H1 (cell line): ENCODE results near the gene RNASE11. TPM values are rescaled to one million over a fixed set of nuclear protein-coding genes. Genes with fewer than 3 reads are reported as not detected.
A peak's percentile ranks its signal among the peaks of the same experiment; 100 is the strongest.

ENCODE experiments used
- HDAC2 ChIP-seq, 2 experiments: fragments of 300-600 bp in 1 of 2; sonication (generic) in 1 of 2; IDR thresholded peaks; 2 replicates each; pipeline ENCODE4 v1.6.1; 2011 to 2012; ENCODE audit warnings: low read depth in 2 of 2, low read length in 2 of 2, mild to moderate bottlenecking in 2 of 2, moderate library complexity in 2 of 2, borderline replicate concordance in 1 of 2, inconsistent platforms in 1 of 2
- SIN3A ChIP-seq, 2 experiments: IDR thresholded peaks in 1 of 2; conservative IDR thresholded peaks in 1 of 2; 2 replicates each; pipeline ENCODE4 v1.6.1; 2011 to 2012; ENCODE audit warnings: low read length in 2 of 2, improper control_type of control experiment in 1 of 2, low read depth in 1 of 2, mild to moderate bottlenecking in 1 of 2
- TBP ChIP-seq: IDR thresholded peaks from 2 replicates; pipeline ENCODE4 v1.6.1; 2011; ENCODE audit warnings: low read depth, low read length, improper control_type of control experiment
- ZNF274 ChIP-seq: IDR thresholded peaks from 2 replicates; pipeline ENCODE4 v1.7.0; 2012; ENCODE audit warnings: low read length, borderline replicate concordance; ENCODE audit errors: extremely low read depth
- polyA plus RNA-seq, 7 experiments: library from polyadenylated mRNA; depleted of rRNA in 3 of 7; stranded (reverse) in 5 of 7; unstranded in 2 of 7; fragments of >200 nt in 5 of 7; fragments of 200-250 nt in 2 of 7; gene quantifications; 1 replicate in 5 of 7; 2 replicates in 1 of 7; 4 replicates in 1 of 7; pipeline versions ENCODE4 v1.2.1 to v1.2.3, GENCODE V29; 2011 to 2013; ENCODE audit warnings: missing spikeins in 2 of 7, mixed read lengths in 2 of 7
- total RNA-seq: library from RNA; stranded (reverse); fragmentation: NEBNext Ultra II Directional; extraction: Animal tissue kit (Norgen Biotek cat#: 25700); gene quantifications from 2 replicates; pipeline ENCODE4 v1.2.1, GENCODE V29; 2021
- TF ChIP-seq, protein P1 (sequence below): fragments of 300-600 bp; sonication (generic); IDR thresholded peaks from 2 replicates; pipeline ENCODE4 v1.7.1; 2012; ENCODE audit warnings: low read length, moderate library complexity, mild to moderate bottlenecking, inconsistent platforms; ENCODE audit not compliant: insufficient replicate concordance

Gene RNASE11
- total and polyA plus RNA-seq, 2 of the 8 experiments (the other 6 are each of a cell fraction or from before 2014, with no cell fraction given), result not detected

- TF ChIP-seq, protein P1, sequence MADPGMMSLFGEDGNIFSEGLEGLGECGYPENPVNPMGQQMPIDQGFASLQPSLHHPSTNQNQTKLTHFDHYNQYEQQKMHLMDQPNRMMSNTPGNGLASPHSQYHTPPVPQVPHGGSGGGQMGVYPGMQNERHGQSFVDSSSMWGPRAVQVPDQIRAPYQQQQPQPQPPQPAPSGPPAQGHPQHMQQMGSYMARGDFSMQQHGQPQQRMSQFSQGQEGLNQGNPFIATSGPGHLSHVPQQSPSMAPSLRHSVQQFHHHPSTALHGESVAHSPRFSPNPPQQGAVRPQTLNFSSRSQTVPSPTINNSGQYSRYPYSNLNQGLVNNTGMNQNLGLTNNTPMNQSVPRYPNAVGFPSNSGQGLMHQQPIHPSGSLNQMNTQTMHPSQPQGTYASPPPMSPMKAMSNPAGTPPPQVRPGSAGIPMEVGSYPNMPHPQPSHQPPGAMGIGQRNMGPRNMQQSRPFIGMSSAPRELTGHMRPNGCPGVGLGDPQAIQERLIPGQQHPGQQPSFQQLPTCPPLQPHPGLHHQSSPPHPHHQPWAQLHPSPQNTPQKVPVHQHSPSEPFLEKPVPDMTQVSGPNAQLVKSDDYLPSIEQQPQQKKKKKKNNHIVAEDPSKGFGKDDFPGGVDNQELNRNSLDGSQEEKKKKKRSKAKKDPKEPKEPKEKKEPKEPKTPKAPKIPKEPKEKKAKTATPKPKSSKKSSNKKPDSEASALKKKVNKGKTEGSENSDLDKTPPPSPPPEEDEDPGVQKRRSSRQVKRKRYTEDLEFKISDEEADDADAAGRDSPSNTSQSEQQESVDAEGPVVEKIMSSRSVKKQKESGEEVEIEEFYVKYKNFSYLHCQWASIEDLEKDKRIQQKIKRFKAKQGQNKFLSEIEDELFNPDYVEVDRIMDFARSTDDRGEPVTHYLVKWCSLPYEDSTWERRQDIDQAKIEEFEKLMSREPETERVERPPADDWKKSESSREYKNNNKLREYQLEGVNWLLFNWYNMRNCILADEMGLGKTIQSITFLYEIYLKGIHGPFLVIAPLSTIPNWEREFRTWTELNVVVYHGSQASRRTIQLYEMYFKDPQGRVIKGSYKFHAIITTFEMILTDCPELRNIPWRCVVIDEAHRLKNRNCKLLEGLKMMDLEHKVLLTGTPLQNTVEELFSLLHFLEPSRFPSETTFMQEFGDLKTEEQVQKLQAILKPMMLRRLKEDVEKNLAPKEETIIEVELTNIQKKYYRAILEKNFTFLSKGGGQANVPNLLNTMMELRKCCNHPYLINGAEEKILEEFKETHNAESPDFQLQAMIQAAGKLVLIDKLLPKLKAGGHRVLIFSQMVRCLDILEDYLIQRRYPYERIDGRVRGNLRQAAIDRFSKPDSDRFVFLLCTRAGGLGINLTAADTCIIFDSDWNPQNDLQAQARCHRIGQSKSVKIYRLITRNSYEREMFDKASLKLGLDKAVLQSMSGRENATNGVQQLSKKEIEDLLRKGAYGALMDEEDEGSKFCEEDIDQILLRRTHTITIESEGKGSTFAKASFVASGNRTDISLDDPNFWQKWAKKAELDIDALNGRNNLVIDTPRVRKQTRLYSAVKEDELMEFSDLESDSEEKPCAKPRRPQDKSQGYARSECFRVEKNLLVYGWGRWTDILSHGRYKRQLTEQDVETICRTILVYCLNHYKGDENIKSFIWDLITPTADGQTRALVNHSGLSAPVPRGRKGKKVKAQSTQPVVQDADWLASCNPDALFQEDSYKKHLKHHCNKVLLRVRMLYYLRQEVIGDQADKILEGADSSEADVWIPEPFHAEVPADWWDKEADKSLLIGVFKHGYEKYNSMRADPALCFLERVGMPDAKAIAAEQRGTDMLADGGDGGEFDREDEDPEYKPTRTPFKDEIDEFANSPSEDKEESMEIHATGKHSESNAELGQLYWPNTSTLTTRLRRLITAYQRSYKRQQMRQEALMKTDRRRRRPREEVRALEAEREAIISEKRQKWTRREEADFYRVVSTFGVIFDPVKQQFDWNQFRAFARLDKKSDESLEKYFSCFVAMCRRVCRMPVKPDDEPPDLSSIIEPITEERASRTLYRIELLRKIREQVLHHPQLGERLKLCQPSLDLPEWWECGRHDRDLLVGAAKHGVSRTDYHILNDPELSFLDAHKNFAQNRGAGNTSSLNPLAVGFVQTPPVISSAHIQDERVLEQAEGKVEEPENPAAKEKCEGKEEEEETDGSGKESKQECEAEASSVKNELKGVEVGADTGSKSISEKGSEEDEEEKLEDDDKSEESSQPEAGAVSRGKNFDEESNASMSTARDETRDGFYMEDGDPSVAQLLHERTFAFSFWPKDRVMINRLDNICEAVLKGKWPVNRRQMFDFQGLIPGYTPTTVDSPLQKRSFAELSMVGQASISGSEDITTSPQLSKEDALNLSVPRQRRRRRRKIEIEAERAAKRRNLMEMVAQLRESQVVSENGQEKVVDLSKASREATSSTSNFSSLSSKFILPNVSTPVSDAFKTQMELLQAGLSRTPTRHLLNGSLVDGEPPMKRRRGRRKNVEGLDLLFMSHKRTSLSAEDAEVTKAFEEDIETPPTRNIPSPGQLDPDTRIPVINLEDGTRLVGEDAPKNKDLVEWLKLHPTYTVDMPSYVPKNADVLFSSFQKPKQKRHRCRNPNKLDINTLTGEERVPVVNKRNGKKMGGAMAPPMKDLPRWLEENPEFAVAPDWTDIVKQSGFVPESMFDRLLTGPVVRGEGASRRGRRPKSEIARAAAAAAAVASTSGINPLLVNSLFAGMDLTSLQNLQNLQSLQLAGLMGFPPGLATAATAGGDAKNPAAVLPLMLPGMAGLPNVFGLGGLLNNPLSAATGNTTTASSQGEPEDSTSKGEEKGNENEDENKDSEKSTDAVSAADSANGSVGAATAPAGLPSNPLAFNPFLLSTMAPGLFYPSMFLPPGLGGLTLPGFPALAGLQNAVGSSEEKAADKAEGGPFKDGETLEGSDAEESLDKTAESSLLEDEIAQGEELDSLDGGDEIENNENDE, result no peak
- TF ChIP-seq SIN3A (conservative IDR thresholded peaks at IDR 0.05 in 1 of 2, IDR thresholded peaks at IDR 0.05 in 1 of 2; ENCODE audit: low read depth in 1 of 2, low read length in 2 of 2) (0 out of 4 replicates have a peak, but pooled peaks of 1 of the 2 experiments have one; percentile 21), HDAC2 (IDR thresholded peaks at IDR 0.05; ENCODE audit: borderline replicate concordance in 1 of 2, low read depth in 2 of 2, low read length in 2 of 2) (no peak), ZNF274 (no peak), TBP (no peak)
- TF ChIP-seq, all 59 proteins: peak for 1
These were observed 36.0 kb upstream of the RNASE11 start (continued) for GRCh38 chr14:20623798-20624197.
